ENCODE measurements around the gene CHSY1.
"Not testable (repeated sequence)": the region's sequence is repeated elsewhere in the genome, so short reads cannot be mapped to it uniquely, and the experiment has no call there.

Gene CHSY1

GRCh38 chr15:101133181-101133460 is 118.7 kb downstream of the CHSY1 start:
- DNase-seq: no peak

DNA sequence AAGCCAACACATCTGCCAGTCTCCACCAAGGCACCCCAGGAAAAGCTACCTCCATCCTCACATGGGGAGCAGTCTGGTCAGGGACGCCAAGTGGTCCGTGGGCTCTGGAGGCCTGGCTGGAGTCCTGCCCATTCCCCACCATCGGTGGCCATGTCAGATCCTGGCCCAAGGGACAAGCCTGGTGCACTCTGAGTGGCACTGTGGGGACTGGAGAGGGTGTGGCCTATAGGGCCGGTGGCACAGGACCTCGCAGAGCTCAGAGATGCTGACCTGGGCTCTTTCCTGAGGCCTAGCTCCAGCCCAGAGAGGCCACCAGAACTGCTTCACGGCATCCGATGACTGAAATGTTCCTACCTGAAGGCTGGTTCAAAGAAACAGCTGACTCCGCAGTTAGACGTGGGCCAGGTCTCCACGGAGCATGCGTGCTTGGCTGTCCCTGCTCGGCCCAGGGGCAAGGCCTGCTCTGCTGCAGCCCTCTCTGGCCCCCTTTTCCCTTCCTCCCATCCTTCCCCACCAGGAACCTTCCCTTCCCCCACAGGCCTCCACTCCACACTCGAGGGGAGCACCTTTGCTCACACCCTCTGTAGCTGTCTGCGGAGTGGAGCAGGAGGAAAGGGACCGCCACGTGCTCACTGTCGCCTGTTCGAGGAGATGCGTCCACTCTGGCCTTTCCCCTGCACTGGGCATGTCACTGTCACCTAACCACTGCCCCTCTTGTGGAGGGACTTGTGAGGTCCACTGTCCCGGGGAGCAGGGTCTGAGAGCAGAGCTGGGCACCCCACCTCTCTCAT is 119.3 kb downstream of the CHSY1 start:
- DNase-seq: no peak

DNA sequence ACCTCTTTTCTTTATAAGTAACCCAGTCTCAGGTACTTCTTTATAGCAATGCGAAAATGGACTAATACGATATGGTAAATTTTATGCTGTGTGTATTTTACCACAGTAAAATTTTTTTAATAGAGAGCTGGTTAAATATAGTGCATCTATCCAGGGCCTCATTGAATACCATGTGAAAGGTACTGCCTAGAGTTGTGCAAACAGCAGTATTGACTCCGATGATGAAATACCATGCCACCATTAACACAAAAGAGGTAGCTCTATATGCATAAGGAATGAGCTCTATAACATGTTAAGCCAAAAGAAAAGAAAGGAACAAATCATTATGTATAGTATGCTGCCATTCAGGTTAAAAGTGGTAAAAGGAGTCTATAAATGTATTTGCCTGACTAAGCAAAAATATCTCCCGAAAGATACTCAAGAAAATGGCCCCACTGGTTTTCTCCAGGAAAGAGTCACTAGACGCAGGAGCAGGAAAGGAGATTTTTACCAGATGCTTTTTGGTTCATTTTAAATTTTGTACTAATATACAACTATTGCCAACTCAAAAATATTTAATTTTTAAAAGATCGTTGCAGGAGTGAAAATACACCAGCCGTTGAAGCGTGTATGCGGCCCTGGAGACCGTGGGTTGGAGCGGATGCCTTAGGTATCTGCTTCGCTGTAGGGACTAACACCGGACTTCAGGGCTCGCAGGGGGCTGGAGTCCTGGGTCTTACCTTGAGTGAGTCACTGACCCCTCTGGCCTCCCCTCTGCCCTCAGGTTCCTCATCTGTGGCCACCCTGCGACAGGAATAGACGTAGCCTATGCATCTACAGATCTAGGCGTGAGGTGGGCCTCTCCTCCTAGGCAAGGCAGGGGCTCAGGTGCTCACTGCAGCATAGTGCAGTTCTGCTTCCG is 120.1 kb downstream of the CHSY1 start:
- no peak for DNase-seq

DNA sequence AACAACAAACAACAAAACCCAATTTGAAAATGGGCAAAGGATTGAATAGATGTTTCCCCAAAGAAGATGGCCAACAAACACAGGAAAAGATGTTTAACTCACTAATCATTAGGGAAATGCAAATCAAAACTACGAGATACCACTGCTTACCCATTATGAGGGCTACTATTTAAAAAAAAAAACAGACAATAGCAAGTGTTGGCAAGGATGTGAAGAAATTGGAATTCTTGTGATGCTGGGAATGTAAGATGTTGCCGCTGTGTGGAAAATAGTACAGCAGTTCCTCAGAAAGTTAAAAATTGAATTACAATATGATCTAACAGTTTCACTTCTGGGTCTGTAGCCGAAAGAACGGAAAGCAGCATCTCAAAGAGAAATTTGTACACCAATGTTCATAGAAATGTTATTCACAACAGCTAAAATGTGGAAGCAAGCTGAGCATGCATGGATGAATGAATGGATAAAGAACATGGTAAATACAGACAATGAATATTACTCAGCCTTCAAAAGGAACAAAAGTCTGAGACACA is 121.9 kb downstream of the CHSY1 start:
- DNase-seq: peak; percentile 68

- DNase-seq: no peak
Observed at GRCh38 chr15:101128221-101129015, 123.4 kb downstream of the CHSY1 start.

DNA sequence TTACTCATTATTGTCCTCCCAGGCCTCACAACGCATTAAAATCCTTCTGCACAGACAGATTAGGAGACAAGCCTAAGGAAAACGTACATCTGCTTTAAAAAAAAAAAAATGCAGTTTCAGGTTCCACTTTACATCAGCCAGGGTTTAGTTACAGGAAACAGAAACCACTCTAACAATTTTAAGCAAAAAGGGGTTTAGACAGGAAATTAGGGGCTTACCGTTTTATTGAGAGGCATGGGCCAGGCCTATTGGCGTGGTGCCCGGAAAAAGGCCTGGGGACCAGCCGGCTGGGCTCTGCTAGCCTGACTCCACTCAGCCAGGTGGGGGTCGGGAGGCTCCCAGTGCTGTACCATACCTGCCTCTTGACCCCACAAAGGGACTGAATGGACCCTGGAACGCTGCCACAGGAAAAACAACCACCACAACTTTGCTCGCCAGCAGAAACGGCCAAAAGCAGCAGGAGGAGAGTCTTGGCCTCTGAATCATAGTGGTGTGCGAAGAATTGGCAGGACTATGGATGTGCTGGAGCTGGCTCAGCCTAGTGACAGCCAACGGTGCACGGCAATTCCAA is 124.3 kb downstream of the CHSY1 start:
- peak; percentile 72 for DNase-seq

- no peak for DNase-seq
Observed at GRCh38 chr15:101126618-101127505, 125.0 kb downstream of the CHSY1 start.

- not testable (repeated sequence) for DNase-seq
Observed at GRCh38 chr15:101125881-101126428, 125.9 kb downstream of the CHSY1 start.
